HG02852 (cell line): ENCODE results near the gene C13orf46.

Experiments
- ATAC-seq: cut with Tn5 transposase; IDR thresholded peaks from one replicate; pipeline ENCODE4 v1.9.1; 2021; ENCODE audit warnings: mild to moderate bottlenecking, moderate library complexity; ENCODE audit not compliant: unreplicated experiment

C13orf46 gene

DNA sequence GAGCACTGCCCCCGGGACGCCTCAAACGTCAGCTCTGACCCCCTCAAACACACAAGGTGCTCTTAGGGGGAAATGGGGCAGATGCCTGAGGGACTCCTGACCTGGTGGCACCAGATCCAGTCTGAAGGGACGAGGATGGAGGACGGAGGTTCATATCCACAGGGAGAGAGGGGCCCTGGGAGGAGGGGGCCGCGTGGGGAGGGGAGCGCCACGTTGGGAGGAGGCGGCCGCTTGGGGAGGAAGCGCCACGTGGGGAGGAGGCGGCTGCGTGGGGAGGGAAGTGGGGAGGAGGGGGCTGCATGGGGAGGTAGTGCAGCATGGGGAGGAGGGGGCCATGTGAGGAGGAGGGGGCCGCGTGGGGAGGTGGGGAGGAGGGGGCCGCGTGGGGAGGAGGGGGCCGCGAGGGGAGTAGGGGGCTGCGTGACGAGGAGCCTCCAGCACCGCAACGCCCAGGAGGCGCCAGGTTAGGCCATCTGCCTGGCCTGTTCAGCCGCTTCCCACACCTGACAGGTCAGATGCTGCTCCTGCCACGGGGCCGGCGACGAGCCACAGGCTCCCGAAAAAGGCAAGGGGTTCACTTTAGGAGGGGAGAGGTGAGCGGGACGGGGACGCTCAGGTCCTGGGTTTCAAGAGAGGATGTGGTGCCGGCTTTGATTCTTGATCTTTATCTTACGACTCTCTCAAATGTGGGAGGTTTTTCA lies 36.7 kb upstream of the C13orf46 start:
- ATAC-seq = no peak

DNA sequence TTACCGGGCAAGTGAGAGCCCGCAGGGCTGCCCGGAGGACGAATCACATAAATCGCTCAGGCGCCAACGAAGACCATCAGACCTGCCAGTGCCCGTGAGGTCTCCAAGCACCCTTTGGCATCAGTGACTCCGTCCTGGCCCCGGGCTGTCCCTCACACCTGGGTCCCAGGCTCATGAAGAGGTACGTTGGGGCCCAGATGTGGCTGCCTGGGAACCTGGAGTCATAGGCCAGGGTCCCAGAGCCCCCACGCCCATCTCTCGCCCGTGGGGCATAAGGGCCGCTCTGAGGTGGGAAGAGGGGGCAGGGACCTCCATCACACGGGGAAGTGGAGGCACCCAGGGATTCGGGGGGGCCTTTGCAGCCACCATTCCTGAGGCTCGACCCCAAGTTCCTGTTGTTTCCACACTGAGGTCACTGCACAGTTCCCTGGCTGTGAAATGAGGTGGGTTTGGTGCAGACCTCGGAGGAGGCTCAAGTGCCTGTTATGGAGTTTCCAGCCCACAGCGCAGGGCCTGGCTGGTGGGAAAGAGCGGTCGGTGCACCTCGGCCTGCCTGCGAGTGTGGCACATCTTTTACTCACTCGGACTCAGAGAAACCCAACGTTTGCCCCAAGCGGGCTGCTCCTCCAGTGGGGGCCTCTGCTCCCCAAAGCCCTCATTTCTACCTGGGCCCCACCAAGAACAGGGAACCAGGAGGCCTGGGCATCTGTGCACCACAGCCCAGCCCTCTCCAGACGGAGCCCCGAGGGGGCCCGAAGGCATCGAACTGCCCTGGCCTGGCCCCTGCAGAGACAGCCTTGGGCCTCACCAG lies 35.9 kb upstream of the C13orf46 start:
- ATAC-seq = no peak

DNA sequence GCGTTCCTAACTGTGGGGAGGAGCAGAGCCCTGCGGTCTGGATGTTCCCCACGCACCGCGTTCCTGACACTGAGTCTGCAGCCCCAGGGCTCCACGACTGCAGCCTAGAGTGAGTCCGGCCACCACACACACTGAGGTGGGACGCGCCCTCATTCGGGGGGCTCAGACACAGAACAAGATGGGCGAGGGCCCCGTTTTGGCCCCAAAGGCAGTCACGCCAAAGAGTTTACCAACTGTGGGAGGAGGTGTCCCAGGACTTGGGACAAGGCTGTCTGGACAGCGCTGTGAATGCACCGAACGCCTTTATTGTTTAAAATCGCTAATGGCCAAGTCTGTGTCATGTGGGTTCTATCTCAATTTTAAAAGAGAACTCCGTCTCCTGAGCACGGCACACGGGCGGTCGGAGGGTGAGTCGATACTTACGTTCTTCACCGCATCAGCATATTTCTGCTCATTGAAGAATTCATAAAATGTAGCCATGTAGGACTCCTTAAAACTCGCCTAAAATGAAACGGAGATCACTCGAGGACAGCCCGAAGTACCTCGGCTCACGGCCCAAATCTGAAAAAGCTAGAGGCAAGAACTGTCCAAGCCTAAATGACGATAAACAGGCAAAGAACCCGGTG lies 35.2 kb upstream of the C13orf46 start:
- no peak for ATAC-seq

DNA sequence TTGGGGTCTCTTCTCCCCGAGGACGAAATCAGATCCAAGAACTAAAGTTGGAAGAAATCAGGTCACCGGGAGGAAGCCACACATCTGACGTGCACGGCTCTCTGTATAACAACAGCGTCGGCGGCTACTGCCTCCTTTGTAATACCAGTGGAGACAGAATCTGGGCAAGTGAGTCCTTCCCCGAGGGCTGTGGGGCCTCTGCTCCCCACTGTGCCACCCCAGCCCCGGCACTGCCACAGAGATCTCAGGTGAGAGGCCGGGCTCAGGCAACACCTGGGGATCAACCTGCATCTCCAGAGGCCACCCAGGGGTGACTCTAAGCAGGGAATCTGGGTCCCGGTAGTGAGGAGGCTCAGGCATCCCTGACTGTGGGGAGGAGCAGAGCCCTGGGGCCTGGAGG lies 33.7 kb upstream of the C13orf46 start:
- no peak for ATAC-seq

DNA sequence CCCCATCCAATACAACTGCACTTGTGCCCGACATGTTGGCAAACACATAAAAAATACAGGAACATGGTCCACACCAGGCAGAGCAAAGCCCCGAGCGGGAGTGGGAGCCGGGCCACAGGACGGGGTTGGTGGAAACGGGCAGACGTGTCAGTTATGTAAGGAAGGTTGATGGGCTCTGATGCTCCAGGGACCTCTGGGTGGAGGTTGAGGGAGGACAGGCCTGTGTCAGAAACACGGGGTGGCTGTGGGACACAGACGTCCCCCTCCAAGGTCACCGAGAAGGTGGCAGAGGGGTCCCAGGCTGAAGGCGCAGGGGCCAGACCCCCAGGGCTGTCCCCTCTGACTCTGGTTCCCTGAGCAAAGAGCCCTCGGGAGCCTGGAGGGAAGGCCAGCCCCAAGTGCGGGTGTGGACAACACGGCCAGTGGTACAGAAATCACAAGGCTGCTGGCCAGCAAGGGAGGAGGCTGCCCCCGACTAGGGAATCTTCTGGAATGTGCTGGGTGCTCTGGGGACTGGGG lies 31.4 kb upstream of the C13orf46 start:
- ATAC-seq = no peak

DNA sequence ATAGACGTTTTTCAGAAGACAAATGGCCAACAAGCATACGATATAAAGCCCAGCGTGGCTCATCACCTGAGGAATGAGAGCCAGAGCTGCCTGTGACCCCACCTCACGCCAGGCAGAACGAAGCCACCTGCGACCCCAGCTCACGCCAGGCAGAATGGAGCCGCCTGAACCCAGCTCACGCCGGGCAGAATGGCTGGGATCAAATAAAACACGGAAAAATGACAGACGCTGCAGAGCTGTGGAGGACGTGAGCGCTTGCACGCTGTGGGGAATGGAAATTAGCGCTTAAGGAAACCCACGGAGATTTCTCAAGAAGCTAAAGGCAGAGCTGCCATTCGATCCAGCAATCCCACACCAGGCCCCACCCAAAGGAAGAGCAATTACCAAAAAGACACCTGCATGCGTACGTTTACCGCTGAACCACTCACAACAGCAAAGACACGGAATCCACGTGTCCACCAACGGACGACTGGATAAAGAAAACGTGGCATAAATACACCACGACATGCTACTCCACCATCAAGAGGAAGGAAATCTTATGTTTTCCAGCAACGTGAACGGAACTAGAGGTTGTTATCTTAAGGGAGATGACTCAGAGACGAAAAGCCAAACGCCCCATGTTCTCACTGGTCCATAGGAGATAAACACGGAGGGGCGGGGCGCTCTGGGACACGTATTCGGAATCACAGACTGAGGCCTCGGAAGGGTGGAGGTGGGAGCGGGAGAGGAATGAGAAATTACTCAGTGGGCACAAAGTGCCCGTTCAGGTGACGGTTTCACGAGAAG lies 30.7 kb upstream of the C13orf46 start:
- ATAC-seq = no peak

DNA sequence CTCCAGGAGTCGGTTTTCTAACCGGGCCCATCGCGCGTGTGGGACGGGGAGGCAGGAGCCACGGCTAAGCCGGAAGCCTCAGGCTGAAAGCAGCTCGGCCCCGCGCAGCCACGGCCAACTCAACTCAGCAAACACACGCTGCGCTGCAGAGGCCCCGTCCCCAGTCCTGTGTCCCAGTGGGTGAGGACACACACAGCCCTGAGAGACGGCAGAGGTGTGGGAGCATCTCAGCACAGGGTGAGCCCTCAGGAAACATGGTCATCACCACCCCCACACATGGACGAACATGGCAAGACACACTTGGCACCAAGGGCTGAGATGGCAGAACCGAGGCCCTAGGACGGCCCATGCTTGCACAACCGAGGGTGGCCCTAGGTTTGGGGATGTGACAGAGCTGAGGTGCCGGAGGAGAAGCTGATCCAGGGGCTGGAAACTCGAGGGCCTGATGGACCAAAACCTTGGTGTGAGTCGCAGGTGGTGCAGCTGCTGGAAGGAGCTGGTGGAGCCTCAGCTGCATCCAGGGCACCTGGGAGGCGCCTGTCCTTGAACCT lies 29.0 kb upstream of the C13orf46 start:
- ATAC-seq = no peak

- no peak for ATAC-seq
Observed at GRCh38 chr13:114002009-114002544, 28.2 kb upstream of the C13orf46 start.

GRCh38 chr13:114001331-114002008 lies 27.6 kb upstream of the C13orf46 start:
- ATAC-seq = no peak

- ATAC-seq = no peak
Observed at GRCh38 chr13:114000151-114001040, 26.5 kb upstream of the C13orf46 start.

DNA sequence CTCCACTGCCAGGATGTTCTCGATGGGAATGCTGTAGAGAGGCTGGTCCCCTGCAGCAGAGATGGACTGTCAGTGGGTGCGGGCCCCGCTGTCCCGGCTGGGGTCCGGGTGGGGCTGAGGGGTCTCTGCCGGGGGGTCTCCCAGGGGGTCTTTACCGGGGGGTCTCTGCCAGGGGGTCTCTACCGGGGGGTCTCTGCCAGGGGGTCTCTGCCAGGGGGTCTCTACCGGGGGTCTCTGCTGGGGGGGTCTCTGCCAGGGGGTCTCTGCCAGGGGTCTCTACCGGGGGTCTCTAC lies 25.7 kb upstream of the C13orf46 start:
- no peak for ATAC-seq

GRCh38 chr13:113998781-113999617 lies 25.1 kb upstream of the C13orf46 start:
- ATAC-seq = no peak

DNA sequence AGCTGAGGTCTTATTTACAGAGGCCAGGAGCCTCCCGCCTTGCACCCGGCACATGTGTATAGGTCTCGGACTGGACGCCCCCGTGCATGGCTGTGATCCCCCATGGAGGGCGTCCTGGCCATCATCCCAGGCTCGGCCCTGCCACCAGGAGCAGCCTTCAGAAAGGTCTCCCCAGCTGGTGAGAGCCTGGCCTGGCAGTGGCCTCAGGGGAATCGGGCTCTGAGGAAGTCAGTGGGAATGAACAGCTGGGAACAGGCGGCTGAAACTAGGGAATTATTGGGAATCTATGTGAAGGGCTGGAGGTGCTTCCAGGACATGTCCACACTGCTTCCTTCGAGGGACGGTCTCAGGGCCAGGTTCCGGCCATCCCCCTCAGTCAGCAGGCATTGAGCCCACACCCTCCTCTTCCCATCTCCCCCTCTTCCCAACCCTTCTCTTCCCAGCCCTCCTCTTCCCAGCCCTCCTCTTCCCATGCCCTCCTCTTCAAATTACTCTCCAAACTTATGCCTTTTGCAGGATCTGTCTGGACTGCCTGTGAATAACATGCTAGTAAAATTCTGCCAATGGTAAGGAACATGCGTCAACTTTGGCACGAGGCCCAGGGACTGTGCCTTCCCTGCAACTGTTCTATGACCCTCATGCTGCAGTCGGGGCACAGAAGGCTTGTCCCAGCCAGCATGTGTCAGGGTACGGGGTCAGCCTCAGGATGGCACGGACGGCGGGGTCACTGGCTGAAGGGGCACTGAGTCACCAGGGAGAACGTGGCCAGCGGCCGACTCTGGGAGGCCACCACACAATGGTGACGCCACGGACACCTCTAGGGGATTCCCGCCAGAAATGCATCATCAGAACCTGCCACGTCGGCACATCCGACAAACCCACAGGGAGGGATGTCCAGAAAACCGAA lies 24.2 kb upstream of the C13orf46 start:
- ATAC-seq = no peak

GRCh38 chr13:113996912-113997745 lies 23.3 kb upstream of the C13orf46 start:
- ATAC-seq = no peak

- no peak for ATAC-seq
Observed at GRCh38 chr13:113996081-113996911, 22.4 kb upstream of the C13orf46 start.
